BLaER1 treated with 17β-estradiol and CSF1 and Interleukin-3, amounts not matched to agents 10 nM and 100 nM (cell line): ENCODE data around the gene C1D.
"Not testable (repeated sequence)": the region's sequence is repeated elsewhere in the genome, so short reads cannot be mapped to it uniquely, and the experiment has no call there.

Source experiments
- H3K27ac ChIP-seq, 11 experiments: shearing (Covaris generic); formaldehyde crosslinking; 2 replicates each; pipeline ENCODE4 v1.8.1; 2022
- H3K27me3 ChIP-seq, 11 experiments: shearing (Covaris generic); formaldehyde crosslinking; 2 replicates each; pipeline ENCODE4 v1.8.1; 2022
- H3K36me3 ChIP-seq, 11 experiments: shearing (Covaris generic); formaldehyde crosslinking; 2 replicates each; pipeline ENCODE4 v1.8.1; 2022
- H3K4me1 ChIP-seq, 10 experiments: shearing (Covaris generic); formaldehyde crosslinking; 2 replicates each; pipeline ENCODE4 v1.8.1; 2022
- H3K4me2 ChIP-seq, 11 experiments: shearing (Covaris generic); formaldehyde crosslinking; 2 replicates each; pipeline ENCODE4 v1.8.1; 2022
- H3K4me3 ChIP-seq, 10 experiments: shearing (Covaris generic); formaldehyde crosslinking; 2 replicates each; pipeline ENCODE4 v1.8.1; 2022
- H3K9ac ChIP-seq, 11 experiments: shearing (Covaris generic); formaldehyde crosslinking; 2 replicates each; pipeline ENCODE4 v1.8.1; 2022
- H3K9me3 ChIP-seq, 11 experiments: shearing (Covaris generic); formaldehyde crosslinking; replicated peaks in 1 of 11; 2 replicates each; pipeline ENCODE4 v1.8.1; 2022
- H4K20me1 ChIP-seq, 11 experiments: shearing (Covaris generic); formaldehyde crosslinking; 2 replicates each; pipeline ENCODE4 v1.8.1; 2022
- Cebpa-rat ChIP-seq, 11 experiments: shearing (Covaris generic); IDR thresholded peaks; 2 replicates each; pipeline ENCODE4 v1.8.1; 2022

Gene C1D

DNA sequence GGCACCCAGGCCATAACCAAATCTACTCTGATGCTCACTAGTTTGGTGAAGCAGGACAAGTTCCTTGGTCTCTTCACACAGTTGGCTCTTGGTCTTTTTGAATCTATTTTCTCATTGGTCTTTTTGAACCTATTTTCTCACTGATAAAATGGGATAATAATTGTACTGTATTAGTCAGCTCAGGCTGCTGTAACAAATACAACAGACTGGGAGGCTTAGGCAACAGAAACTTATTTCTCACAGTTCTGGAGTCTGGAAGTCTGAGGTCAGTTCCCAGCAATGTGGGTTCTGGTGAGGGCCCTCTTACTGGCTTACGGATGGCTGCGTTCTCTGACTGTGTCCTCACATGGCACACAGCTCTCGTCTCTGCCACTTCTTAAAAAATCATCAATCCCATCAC lies 63.5 kb downstream of the C1D start:
- no peak overlapping the region for H3K4me3 ChIP-seq
- no peaks in the 10 kb centered on the region for H3K36me3 ChIP-seq
- TF ChIP-seq Cebpa-rat (IDR thresholded peaks at IDR 0.05) = no peak
- H3K4me2 ChIP-seq = no peak overlapping the region
- no peak overlapping the region for H3K27ac ChIP-seq
- H3K27me3 ChIP-seq = no peaks in the 10 kb centered on the region
- H4K20me1 ChIP-seq = no peaks in the 10 kb centered on the region
- H3K9ac ChIP-seq = no peak overlapping the region
- H3K4me1 ChIP-seq = no peaks in the 10 kb centered on the region
- H3K9me3 ChIP-seq = peaks cover under 1 to 28% (median 13%) of the 10 kb centered on the region in 11 experiments; a peak in 14 of 22 replicates

GRCh38 chr2:67997903-67998302 lies 64.9 kb downstream of the C1D start:
- H3K36me3 ChIP-seq = no peaks in the 10 kb centered on the region
- no peak for TF ChIP-seq Cebpa-rat (IDR thresholded peaks at IDR 0.05)
- H3K27me3 ChIP-seq = no peaks in the 10 kb centered on the region
- no peaks in the 10 kb centered on the region for H3K4me1 ChIP-seq
- no peak overlapping the region for H3K4me3 ChIP-seq
- H3K9ac ChIP-seq = no peak overlapping the region
- H3K27ac ChIP-seq = no peak overlapping the region
- no peaks in the 10 kb centered on the region for H4K20me1 ChIP-seq
- peaks cover 4 to 40% (median 19%) of the 10 kb centered on the region in 11 experiments; a peak in 14 of 22 replicates for H3K9me3 ChIP-seq
- H3K4me2 ChIP-seq = no peak overlapping the region

DNA sequence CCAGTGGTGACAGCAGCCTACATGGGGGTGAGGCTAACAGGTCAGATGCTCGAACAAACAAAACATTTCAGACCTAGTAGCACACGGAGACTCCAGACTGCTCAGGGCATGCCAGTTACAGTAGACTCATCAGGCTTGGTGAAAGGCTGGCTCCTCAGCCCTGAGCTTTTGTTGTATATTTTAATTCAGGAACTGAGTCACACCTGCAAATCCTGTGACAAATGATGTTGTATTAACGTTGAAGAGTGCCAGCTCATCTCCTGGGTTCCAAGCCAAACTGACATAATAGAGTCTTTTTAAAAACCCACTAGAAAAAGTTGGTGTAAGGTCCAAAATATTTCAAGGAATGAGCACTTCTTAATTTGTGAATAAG lies 65.3 kb downstream of the C1D start:
- no peak overlapping the region for H3K9ac ChIP-seq
- no peaks in the 10 kb centered on the region for H3K27me3 ChIP-seq
- no peak overlapping the region for H3K4me2 ChIP-seq
- peaks cover 4 to 36% (median 19%) of the 10 kb centered on the region in 11 experiments; a peak in 14 of 22 replicates for H3K9me3 ChIP-seq
- H3K27ac ChIP-seq = no peak overlapping the region
- no peaks in the 10 kb centered on the region for H3K36me3 ChIP-seq
- H3K4me1 ChIP-seq = no peaks in the 10 kb centered on the region
- H3K4me3 ChIP-seq = no peak overlapping the region
- TF ChIP-seq Cebpa-rat (IDR thresholded peaks at IDR 0.05) = no peak
- H4K20me1 ChIP-seq = no peaks in the 10 kb centered on the region

DNA sequence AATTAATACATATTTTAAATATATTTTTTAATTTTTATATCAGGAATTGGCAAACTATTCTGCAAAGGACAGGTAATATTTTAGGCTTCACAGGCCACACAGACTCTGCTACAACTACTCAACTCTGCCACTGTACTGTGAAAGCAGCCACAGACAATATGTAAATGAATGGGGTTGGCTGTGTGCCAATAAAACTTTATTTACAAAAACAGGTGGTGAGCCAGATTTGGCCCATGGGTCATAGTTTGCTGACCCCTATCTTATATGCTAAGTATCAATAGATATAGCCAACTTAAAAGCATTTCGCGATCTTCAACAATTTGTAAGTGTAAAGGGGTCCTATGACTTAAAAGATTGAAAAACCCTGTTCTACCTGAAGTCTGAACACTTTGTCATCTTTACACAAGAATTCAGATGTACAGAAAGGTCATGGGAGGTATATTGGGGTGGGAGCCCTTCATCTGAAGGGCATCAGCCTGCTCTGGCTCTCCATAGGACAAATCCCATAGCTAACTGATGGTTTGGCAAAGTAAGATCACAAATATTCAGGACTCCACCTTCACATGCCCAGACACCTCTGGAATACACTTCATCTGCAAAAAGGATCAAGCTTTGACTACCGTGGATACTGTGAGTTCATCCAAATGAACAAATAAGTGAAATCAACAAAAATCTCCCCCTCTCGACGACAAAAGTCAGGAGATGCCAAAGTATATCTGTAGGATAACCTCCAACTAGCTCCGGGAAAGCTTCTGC lies 65.9 kb downstream of the C1D start:
- Histone ChIP-seq H3K27ac (no peak overlapping the region), H3K9me3 (peaks cover 4 to 32% (median 19%) of the 10 kb centered on the region in 11 experiments; a peak in 14 of 22 replicates), H3K4me3 (no peak overlapping the region), H3K9ac (no peak overlapping the region), H3K4me2 (no peak overlapping the region), H3K27me3 (no peaks in the 10 kb centered on the region), H3K36me3 (no peaks in the 10 kb centered on the region), H3K4me1 (no peaks in the 10 kb centered on the region), H4K20me1 (no peaks in the 10 kb centered on the region)
- TF ChIP-seq Cebpa-rat (IDR thresholded peaks at IDR 0.05) = no peak

DNA sequence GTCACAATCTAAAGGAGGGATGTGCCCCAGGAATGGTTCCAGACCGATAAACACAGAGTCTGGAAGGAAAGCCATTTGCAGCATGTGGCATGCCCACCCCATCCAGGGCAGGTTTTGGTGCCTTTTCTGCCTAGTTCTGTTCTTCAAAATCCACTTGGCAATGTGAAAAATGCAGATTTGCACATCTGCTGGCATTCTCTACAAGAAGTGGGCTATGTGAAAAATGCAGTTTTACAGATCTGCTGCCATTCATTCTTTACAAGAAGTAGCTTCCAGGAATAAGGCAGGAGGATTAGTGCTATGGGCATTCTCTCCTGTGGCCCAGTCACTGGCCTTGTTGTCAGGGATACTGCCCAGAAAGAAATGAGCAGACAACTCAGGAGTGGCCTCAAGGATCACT lies 68.1 kb downstream of the C1D start:
- Histone ChIP-seq H3K4me3 (no peak overlapping the region), H3K9me3 (peaks cover 3 to 19% (median 12%) of the 10 kb centered on the region in 11 experiments; a peak in 13 of 22 replicates), H3K9ac (no peak overlapping the region), H3K4me2 (no peak overlapping the region), H3K4me1 (no peaks in the 10 kb centered on the region), H3K27ac (no peak overlapping the region), H4K20me1 (no peaks in the 10 kb centered on the region), H3K27me3 (no peaks in the 10 kb centered on the region), H3K36me3 (no peaks in the 10 kb centered on the region)
- TF ChIP-seq Cebpa-rat (IDR thresholded peaks at IDR 0.05) = no peak

DNA sequence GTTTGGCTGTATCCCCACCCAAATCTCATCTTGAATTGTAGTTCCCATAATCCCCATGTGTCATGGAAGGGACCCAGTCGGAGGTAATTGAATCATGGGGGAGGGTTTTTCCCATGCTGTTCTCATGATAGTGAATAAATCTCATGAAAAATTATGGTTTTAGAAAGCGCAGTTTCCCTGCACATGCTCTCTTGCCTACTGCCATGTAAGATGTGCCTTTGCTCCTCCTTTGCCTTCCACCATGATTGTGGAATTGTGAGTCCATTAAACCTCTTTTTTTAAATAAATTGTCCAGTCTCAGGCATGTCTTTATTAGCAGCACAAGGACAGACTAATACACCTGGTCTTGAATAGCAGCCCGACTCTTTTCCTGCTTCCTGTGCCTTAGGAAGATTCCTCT lies 68.7 kb downstream of the C1D start:
- H4K20me1 ChIP-seq, H3K4me3 ChIP-seq, H3K4me1 ChIP-seq, H3K27ac ChIP-seq, H3K9ac ChIP-seq, H3K36me3 ChIP-seq, H3K27me3 ChIP-seq, H3K4me2 ChIP-seq: not testable (repeated sequence)
- H3K9me3 ChIP-seq = peaks cover 0 to 19% (median 12%) of the 10 kb centered on the region in 11 experiments; a peak in 13 of 22 replicates

- Histone ChIP-seq H3K4me1 (no peaks in the 10 kb centered on the region), H3K4me3 (no peak overlapping the region), H3K36me3 (no peaks in the 10 kb centered on the region), H3K27me3 (no peaks in the 10 kb centered on the region), H3K27ac (no peak overlapping the region), H4K20me1 (no peaks in the 10 kb centered on the region), H3K4me2 (no peak overlapping the region), H3K9ac (no peak overlapping the region), H3K9me3 (peaks cover 0 to 21% (median 12%) of the 10 kb centered on the region in 11 experiments; a peak in 14 of 22 replicates)
- no peak for TF ChIP-seq Cebpa-rat (IDR thresholded peaks at IDR 0.05)
Measured at GRCh38 chr2:67993329-67993728, 69.5 kb downstream of the C1D start.

GRCh38 chr2:67991456-67991855 lies 71.3 kb downstream of the C1D start:
- H4K20me1 ChIP-seq = no peaks in the 10 kb centered on the region
- peaks cover 0 to 24% (median 12%) of the 10 kb centered on the region in 11 experiments; a peak in 14 of 22 replicates for H3K9me3 ChIP-seq
- no peaks in the 10 kb centered on the region for H3K36me3 ChIP-seq
- no peaks in the 10 kb centered on the region for H3K4me1 ChIP-seq
- H3K4me2 ChIP-seq = no peak overlapping the region
- no peak overlapping the region for H3K4me3 ChIP-seq
- H3K27me3 ChIP-seq = no peaks in the 10 kb centered on the region
- no peak overlapping the region for H3K27ac ChIP-seq
- no peak overlapping the region for H3K9ac ChIP-seq
- no peak for TF ChIP-seq Cebpa-rat (IDR thresholded peaks at IDR 0.05)
